ENCODE results near the gene HLA-DOB.

GRCh38 chr6:32818867-32819266, 2.1 kb upstream of the HLA-DOB start:
- TF ChIP-seq PKNOX1 (IDR thresholded peaks at IDR 0.05) (no peak), FOXK2 (IDR thresholded peaks at IDR 0.05) (no peak)

Measured in HEK293T (cell line).